Measurements from ENCODE around the gene TRIM33.

- TF ChIP-seq NR2C2 (CRISPR knock-in tag; IDR thresholded peaks at IDR 0.05) (no peak), STAT6 (CRISPR knock-in tag; conservative IDR thresholded peaks at IDR 0.05; ENCODE audit: low read depth) (no peak), MAX (CRISPR knock-in tag; IDR thresholded peaks at IDR 0.05) (no peak)
These were observed 131.6 kb downstream of the TRIM33 start for GRCh38 chr1:114379358-114379757.
